ENCODE results near the gene HNRNPH2.
A peak's percentile ranks its signal among the peaks of the same experiment; 100 is the strongest.

HNRNPH2 gene

GRCh38 chrX:101398694-101399093 lies 9.3 kb upstream of the HNRNPH2 start:
- Histone ChIP-seq H3K9me3 (ENCODE audit: control insufficient read depth in 1 of 2, low read length in 2 of 2) (no peaks in the 10 kb centered on the region), H3K36me3 (ENCODE audit: control insufficient read depth in 1 of 2, insufficient read depth in 2 of 2, low read length in 2 of 2) (peaks cover 3 to 10% of the 10 kb centered on the region in 2 donors), H3K27me3 (ENCODE audit: low read depth, low read length) (no peaks in the 10 kb centered on the region), H3K4me1 (ENCODE audit: control insufficient read depth in 1 of 2, insufficient read depth in 2 of 2, low read length in 2 of 2) (no peaks in the 10 kb centered on the region), H3K27ac (ENCODE audit: low read length) (no peak overlapping the region), H3K4me3 (ENCODE audit: low read depth in 1 of 2, low read length in 2 of 2) (no peak overlapping the region)

DNA sequence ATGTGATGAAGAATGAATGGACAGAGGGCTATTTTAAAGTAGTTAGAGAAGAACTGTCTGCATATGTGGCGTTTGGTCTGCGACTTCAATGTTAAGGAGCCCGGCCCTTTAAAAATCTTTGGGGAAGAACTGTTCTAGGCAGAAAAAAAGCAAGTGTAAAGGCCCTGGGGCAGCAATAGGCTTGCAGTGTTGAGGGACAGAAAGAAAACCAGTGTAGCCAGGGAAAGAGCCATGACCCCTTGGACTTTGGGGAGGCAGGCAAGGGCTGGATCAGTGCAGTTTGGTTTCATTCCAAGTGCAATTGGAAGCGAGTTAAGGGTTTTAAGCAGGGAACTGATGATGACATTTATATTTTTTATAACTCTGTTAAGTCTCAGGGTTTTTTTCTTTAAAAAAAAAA lies 8.2 kb upstream of the HNRNPH2 start:
- no peak overlapping the region for H3K4me3 ChIP-seq (ENCODE audit: low read depth in 1 of 2, low read length in 2 of 2)
- H3K36me3 ChIP-seq (ENCODE audit: control insufficient read depth in 1 of 2, insufficient read depth in 2 of 2, low read length in 2 of 2) = peaks cover 3 to 10% of the 10 kb centered on the region in 2 donors
- no peaks in the 10 kb centered on the region for H3K9me3 ChIP-seq (ENCODE audit: control insufficient read depth in 1 of 2, low read length in 2 of 2)
- H3K27ac ChIP-seq (ENCODE audit: low read length) = no peak overlapping the region
- no peaks in the 10 kb centered on the region for H3K27me3 ChIP-seq (ENCODE audit: low read depth, low read length)
- H3K4me1 ChIP-seq (ENCODE audit: control insufficient read depth in 1 of 2, insufficient read depth in 2 of 2, low read length in 2 of 2) = no peaks in the 10 kb centered on the region

DNA sequence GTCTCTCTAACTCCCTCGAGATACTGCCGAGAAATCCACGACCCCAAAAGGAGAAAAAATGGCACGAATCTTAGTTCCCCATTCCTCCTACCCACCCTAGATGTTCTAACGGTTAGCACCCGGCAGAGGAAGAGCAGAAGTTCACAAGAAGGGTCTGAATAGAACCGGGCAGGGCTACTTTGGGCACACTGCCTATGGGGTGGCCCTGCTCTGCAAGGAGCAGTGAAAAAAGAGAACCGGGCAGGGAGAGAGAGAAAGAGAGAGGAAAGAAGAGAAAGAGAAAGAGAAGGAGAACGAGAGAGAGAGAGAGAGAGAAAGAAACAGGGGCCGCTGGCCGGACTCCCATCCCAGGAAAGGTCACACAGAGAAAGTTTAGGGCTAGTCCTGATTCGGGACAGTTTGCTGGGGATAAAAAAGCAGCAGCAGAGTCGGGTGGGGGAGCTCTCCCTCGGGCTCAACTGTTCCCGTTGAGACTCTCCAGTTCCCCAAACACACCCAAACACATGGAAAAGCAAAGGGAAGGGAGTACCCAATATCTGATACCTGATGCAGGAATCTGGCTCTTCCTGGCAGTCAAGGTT lies 765 bp upstream of the HNRNPH2 start:
- Histone ChIP-seq H3K4me1 (ENCODE audit: control insufficient read depth in 1 of 2, insufficient read depth in 2 of 2, low read length in 2 of 2) (peaks cover 0 to 16% of the 10 kb centered on the region in 2 donors), H3K36me3 (ENCODE audit: control insufficient read depth in 1 of 2, insufficient read depth in 2 of 2, low read length in 2 of 2) (peaks cover 4 to 5% of the 10 kb centered on the region in 2 donors), H3K27me3 (ENCODE audit: low read depth, low read length) (no peaks in the 10 kb centered on the region), H3K4me3 (ENCODE audit: low read depth in 1 of 2, low read length in 2 of 2) (peak overlapping the region; percentile 72 to 85), H3K27ac (ENCODE audit: low read length) (peak overlapping the region; percentile 98), H3K9me3 (ENCODE audit: control insufficient read depth in 1 of 2, low read length in 2 of 2) (no peaks in the 10 kb centered on the region)

- H3K4me3 ChIP-seq (ENCODE audit: low read depth in 1 of 2, low read length in 2 of 2) = peak overlapping the region; percentile 72 to 85
- peak overlapping the region; percentile 98 for H3K27ac ChIP-seq (ENCODE audit: low read length)
- H3K9me3 ChIP-seq (ENCODE audit: control insufficient read depth in 1 of 2, low read length in 2 of 2) = no peaks in the 10 kb centered on the region
- peaks cover 0 to 22% of the 10 kb centered on the region in 2 donors for H3K4me1 ChIP-seq (ENCODE audit: control insufficient read depth in 1 of 2, insufficient read depth in 2 of 2, low read length in 2 of 2)
- no peaks in the 10 kb centered on the region for H3K27me3 ChIP-seq (ENCODE audit: low read depth, low read length)
- H3K36me3 ChIP-seq (ENCODE audit: control insufficient read depth in 1 of 2, insufficient read depth in 2 of 2, low read length in 2 of 2) = peaks cover 6 to 14% of the 10 kb centered on the region in 2 donors
These were observed 465 bp downstream of the HNRNPH2 start for GRCh38 chrX:101408532-101408841.

DNA sequence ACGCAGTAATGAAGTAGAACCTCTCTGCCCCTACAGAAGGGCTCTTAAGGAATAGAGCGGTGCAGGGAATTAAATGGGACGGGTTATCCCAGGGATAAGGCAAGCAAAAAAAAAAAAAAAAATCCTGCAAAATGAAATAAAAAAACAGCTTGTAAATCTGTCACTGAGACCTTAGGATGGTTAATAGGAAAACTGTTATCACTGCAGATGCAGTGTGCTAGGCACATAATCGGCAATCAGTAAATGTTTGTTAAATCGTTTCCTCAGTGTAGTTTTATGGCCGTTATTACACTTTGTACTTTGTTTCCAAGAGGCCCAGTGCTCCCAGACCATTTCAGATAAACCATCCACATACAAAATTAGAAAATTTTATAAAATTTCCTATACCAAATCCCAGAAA lies 1.0 kb downstream of the HNRNPH2 start:
- Histone ChIP-seq H3K27ac (ENCODE audit: low read length) (peak overlapping the region; percentile 98), H3K36me3 (ENCODE audit: control insufficient read depth in 1 of 2, insufficient read depth in 2 of 2, low read length in 2 of 2) (peaks cover 6 to 14% of the 10 kb centered on the region in 2 donors), H3K27me3 (ENCODE audit: low read depth, low read length) (no peaks in the 10 kb centered on the region), H3K4me1 (ENCODE audit: control insufficient read depth in 1 of 2, insufficient read depth in 2 of 2, low read length in 2 of 2) (peaks cover 0 to 22% of the 10 kb centered on the region in 2 donors), H3K4me3 (ENCODE audit: low read depth in 1 of 2, low read length in 2 of 2) (peak overlapping the region; percentile 72 to 85), H3K9me3 (ENCODE audit: control insufficient read depth in 1 of 2, low read length in 2 of 2) (no peaks in the 10 kb centered on the region)

GRCh38 chrX:101410461-101410860 lies 2.4 kb downstream of the HNRNPH2 start:
- Histone ChIP-seq H3K27ac (ENCODE audit: low read length) (peak overlapping the region; percentile 56), H3K36me3 (ENCODE audit: control insufficient read depth in 1 of 2, insufficient read depth in 2 of 2, low read length in 2 of 2) (peaks cover 6 to 14% of the 10 kb centered on the region in 2 donors), H3K4me3 (ENCODE audit: low read depth in 1 of 2, low read length in 2 of 2) (peak overlapping the region in 1 of 2 donors; percentile 42), H3K4me1 (ENCODE audit: control insufficient read depth in 1 of 2, insufficient read depth in 2 of 2, low read length in 2 of 2) (peaks cover 0 to 22% of the 10 kb centered on the region in 2 donors), H3K27me3 (ENCODE audit: low read depth, low read length) (no peaks in the 10 kb centered on the region), H3K9me3 (ENCODE audit: control insufficient read depth in 1 of 2, low read length in 2 of 2) (no peaks in the 10 kb centered on the region)

DNA sequence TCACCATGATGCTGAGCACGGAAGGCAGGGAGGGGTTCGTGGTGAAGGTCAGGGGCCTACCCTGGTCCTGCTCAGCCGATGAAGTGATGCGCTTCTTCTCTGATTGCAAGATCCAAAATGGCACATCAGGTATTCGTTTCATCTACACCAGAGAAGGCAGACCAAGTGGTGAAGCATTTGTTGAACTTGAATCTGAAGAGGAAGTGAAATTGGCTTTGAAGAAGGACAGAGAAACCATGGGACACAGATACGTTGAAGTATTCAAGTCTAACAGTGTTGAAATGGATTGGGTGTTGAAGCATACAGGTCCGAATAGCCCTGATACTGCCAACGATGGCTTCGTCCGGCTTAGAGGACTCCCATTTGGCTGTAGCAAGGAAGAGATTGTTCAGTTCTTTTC lies 4.0 kb downstream of the HNRNPH2 start:
- no peaks in the 10 kb centered on the region for H3K27me3 ChIP-seq (ENCODE audit: low read depth, low read length)
- H3K27ac ChIP-seq (ENCODE audit: low read length) = no peak overlapping the region
- peaks cover 6 to 14% of the 10 kb centered on the region in 2 donors for H3K36me3 ChIP-seq (ENCODE audit: control insufficient read depth in 1 of 2, insufficient read depth in 2 of 2, low read length in 2 of 2)
- no peaks in the 10 kb centered on the region for H3K9me3 ChIP-seq (ENCODE audit: control insufficient read depth in 1 of 2, low read length in 2 of 2)
- H3K4me3 ChIP-seq (ENCODE audit: low read depth in 1 of 2, low read length in 2 of 2) = no peak overlapping the region
- H3K4me1 ChIP-seq (ENCODE audit: control insufficient read depth in 1 of 2, insufficient read depth in 2 of 2, low read length in 2 of 2) = peaks cover 3 to 21% of the 10 kb centered on the region in 2 donors

GRCh38 chrX:101415180-101416145 lies 7.4 kb downstream of the HNRNPH2 start:
- no peak overlapping the region for H3K4me3 ChIP-seq (ENCODE audit: low read depth in 1 of 2, low read length in 2 of 2)
- peaks cover 10 to 31% of the 10 kb centered on the region in 2 donors for H3K4me1 ChIP-seq (ENCODE audit: control insufficient read depth in 1 of 2, insufficient read depth in 2 of 2, low read length in 2 of 2)
- H3K9me3 ChIP-seq (ENCODE audit: control insufficient read depth in 1 of 2, low read length in 2 of 2) = no peaks in the 10 kb centered on the region
- H3K36me3 ChIP-seq (ENCODE audit: control insufficient read depth in 1 of 2, insufficient read depth in 2 of 2, low read length in 2 of 2) = peaks cover 6 to 14% of the 10 kb centered on the region in 2 donors
- H3K27me3 ChIP-seq (ENCODE audit: low read depth, low read length) = no peaks in the 10 kb centered on the region
- peak overlapping the region; percentile 60 for H3K27ac ChIP-seq (ENCODE audit: low read length)

DNA sequence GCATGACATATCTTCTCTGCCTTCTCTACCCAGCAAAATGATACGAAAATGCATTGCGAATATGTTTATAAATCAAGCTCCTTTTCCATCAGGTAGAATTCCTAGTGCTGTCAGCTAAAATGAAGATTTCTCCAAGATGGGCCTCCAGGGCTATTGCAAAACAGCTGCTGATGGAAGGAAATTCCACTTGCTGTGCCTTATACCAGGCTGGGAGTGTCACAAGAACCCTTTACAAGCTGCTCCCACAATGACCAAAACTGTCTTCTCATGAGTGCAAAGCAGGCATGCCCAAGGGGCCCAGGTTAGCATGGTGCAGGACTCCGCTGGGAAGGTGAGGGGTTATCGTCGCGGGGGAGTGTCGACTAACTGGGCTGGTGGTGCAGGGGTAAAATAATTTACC lies 8.7 kb downstream of the HNRNPH2 start:
- Histone ChIP-seq H3K36me3 (ENCODE audit: control insufficient read depth in 1 of 2, insufficient read depth in 2 of 2, low read length in 2 of 2) (peaks cover 6 to 14% of the 10 kb centered on the region in 2 donors), H3K9me3 (ENCODE audit: control insufficient read depth in 1 of 2, low read length in 2 of 2) (no peaks in the 10 kb centered on the region), H3K4me1 (ENCODE audit: control insufficient read depth in 1 of 2, insufficient read depth in 2 of 2, low read length in 2 of 2) (peaks cover 10 to 27% of the 10 kb centered on the region in 2 donors), H3K4me3 (ENCODE audit: low read depth in 1 of 2, low read length in 2 of 2) (no peak overlapping the region), H3K27ac (ENCODE audit: low read length) (no peak overlapping the region), H3K27me3 (ENCODE audit: low read depth, low read length) (no peaks in the 10 kb centered on the region)

DNA sequence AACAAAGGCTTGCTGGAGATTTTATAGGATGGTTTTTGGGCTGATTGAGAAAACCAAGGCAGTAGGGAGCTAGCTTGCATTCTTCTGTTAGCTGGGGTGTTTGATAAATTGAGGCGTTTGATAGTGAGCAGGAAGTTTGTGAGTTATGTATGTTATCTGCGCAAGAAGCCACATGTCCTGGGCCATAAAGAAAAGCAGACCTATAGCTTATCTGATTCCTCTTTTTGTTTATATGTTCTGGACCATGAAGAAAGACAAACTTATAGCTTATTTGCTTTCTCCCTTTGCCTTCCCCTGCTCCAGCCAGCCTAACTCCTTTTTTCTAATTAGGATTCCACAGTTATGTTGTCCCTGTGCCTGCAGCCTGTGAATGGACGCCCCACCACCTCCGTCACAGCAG lies 9.2 kb downstream of the HNRNPH2 start:
- Histone ChIP-seq H3K27ac (ENCODE audit: low read length) (peak overlapping the region; percentile 91), H3K9me3 (ENCODE audit: control insufficient read depth in 1 of 2, low read length in 2 of 2) (no peaks in the 10 kb centered on the region), H3K36me3 (ENCODE audit: control insufficient read depth in 1 of 2, insufficient read depth in 2 of 2, low read length in 2 of 2) (peaks cover 2 to 10% of the 10 kb centered on the region in 2 donors), H3K4me3 (ENCODE audit: low read depth in 1 of 2, low read length in 2 of 2) (peak overlapping the region in 1 of 2 donors; percentile 60), H3K27me3 (ENCODE audit: low read depth, low read length) (no peaks in the 10 kb centered on the region), H3K4me1 (ENCODE audit: control insufficient read depth in 1 of 2, insufficient read depth in 2 of 2, low read length in 2 of 2) (peaks cover 10 to 22% of the 10 kb centered on the region in 2 donors)

- H3K27ac ChIP-seq (ENCODE audit: low read length) = peak overlapping the region; percentile 91
- H3K36me3 ChIP-seq (ENCODE audit: control insufficient read depth in 1 of 2, insufficient read depth in 2 of 2, low read length in 2 of 2) = no peaks in the 10 kb centered on the region
- H3K27me3 ChIP-seq (ENCODE audit: low read depth, low read length) = no peaks in the 10 kb centered on the region
- H3K4me1 ChIP-seq (ENCODE audit: control insufficient read depth in 1 of 2, insufficient read depth in 2 of 2, low read length in 2 of 2) = peaks cover 10 to 15% of the 10 kb centered on the region in 2 donors
- H3K4me3 ChIP-seq (ENCODE audit: low read depth in 1 of 2, low read length in 2 of 2) = peak overlapping the region; percentile 60
- no peaks in the 10 kb centered on the region for H3K9me3 ChIP-seq (ENCODE audit: control insufficient read depth in 1 of 2, low read length in 2 of 2)
These were observed 10.2 kb downstream of the HNRNPH2 start for GRCh38 chrX:101417981-101418841.
